HG03342 (cell line): ENCODE results near the gene MYZAP.
"Not testable (repeated sequence)": the region's sequence is repeated elsewhere in the genome, so short reads cannot be mapped to it uniquely, and the experiment has no call there.

Source experiments
- ATAC-seq: cut with Tn5 transposase; IDR thresholded peaks from one replicate; pipeline ENCODE4 v1.9.1; 2021; ENCODE audit warnings: mild to moderate bottlenecking, moderate library complexity; ENCODE audit not compliant: unreplicated experiment

The MYZAP gene

GRCh38 chr15:57591237-57591821, 375 bp upstream of the MYZAP start:
- ATAC-seq: no peak

- no peak for ATAC-seq
Measured at GRCh38 chr15:57592426-57592825, 722 bp downstream of the MYZAP start.

- ATAC-seq: no peak
Measured at GRCh38 chr15:57592836-57593420, 1.2 kb downstream of the MYZAP start.

- ATAC-seq: no peak
Measured at GRCh38 chr15:57594479-57594878, 2.8 kb downstream of the MYZAP start.

GRCh38 chr15:57595011-57595866, 3.5 kb downstream of the MYZAP start:
- ATAC-seq: no peak

GRCh38 chr15:57596301-57596855, 4.7 kb downstream of the MYZAP start:
- no peak for ATAC-seq

- ATAC-seq: no peak
Measured at GRCh38 chr15:57596978-57597377, 5.3 kb downstream of the MYZAP start.

GRCh38 chr15:57597431-57597830, 5.7 kb downstream of the MYZAP start:
- no peak for ATAC-seq

- no peak for ATAC-seq
Measured at GRCh38 chr15:57598346-57598745, 6.6 kb downstream of the MYZAP start.

- ATAC-seq: no peak
Measured at GRCh38 chr15:57599296-57599810, 7.6 kb downstream of the MYZAP start.

- ATAC-seq: no peak
Measured at GRCh38 chr15:57600197-57600596, 8.5 kb downstream of the MYZAP start.

- ATAC-seq: no peak
Measured at GRCh38 chr15:57604507-57604906, 12.8 kb downstream of the MYZAP start.

- no peak for ATAC-seq
Measured at GRCh38 chr15:57605491-57605890, 13.8 kb downstream of the MYZAP start.

- ATAC-seq: no peak
Measured at GRCh38 chr15:57606048-57606447, 14.3 kb downstream of the MYZAP start.

GRCh38 chr15:57606816-57607215, 15.1 kb downstream of the MYZAP start:
- ATAC-seq: no peak

GRCh38 chr15:57607570-57608000, 15.9 kb downstream of the MYZAP start:
- ATAC-seq: no peak

- ATAC-seq: no peak
Measured at GRCh38 chr15:57609805-57610529, 18.3 kb downstream of the MYZAP start.

GRCh38 chr15:57611123-57611522, 19.4 kb downstream of the MYZAP start:
- no peak for ATAC-seq

- ATAC-seq: no peak
Measured at GRCh38 chr15:57611938-57612337, 20.2 kb downstream of the MYZAP start.

- ATAC-seq: no peak
Measured at GRCh38 chr15:57614241-57614640, 22.5 kb downstream of the MYZAP start.

GRCh38 chr15:57615951-57616496, 24.3 kb downstream of the MYZAP start:
- ATAC-seq: not testable (repeated sequence)
